GM12874 (cell line): ENCODE data around the gene BCKDHA.

Source experiments
- TF ChIP-seq, protein P1 (sequence below): IDR thresholded peaks from 2 replicates; pipeline ENCODE4 v1.5.1; 2011; ENCODE audit warnings: low read depth, mild to moderate bottlenecking, control low read depth, low read length, moderate library complexity; ENCODE audit not compliant: insufficient read depth

The BCKDHA gene

DNA sequence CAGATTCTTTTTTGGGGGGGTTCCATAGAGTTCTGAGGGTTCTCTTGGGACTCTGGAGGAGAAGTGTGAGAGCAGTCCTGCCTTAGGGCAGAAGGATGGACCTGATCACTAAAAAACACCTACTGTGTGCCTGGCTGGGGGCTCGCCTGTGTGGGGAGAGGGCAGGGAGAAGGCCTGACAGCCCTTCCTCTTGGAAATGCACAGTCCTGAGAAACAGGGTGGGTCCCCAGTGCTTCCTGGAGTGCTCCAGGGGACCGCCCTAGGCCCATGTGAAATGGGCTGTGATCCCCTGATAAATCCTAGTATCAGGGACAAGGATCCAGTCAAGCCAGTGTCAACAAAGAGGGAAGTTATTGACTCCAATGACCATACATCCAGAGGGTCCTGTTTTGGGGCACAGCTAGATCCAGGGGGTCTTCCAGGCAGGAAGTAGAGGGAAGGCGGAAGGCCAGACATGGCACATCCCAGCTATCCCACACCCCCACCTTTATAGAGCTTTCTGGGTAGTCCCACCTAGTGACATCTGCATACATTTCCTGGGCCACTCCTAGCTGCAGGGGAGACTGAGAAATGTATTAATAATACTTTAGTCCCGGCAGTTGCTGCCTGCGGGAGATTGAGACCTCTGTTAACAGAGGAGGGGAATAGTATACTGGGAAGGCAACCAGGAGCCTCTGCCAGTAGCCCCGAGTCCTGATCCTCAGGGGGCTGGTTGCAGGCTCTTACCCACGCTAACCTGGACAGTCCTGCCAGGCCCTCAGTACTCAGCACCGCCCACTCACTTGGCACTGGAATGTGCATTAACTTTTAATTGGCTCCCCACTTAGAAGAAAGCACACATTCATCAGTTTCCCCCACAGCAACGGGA lies 13.7 kb downstream of the BCKDHA start:
- TF ChIP-seq, protein P1, sequence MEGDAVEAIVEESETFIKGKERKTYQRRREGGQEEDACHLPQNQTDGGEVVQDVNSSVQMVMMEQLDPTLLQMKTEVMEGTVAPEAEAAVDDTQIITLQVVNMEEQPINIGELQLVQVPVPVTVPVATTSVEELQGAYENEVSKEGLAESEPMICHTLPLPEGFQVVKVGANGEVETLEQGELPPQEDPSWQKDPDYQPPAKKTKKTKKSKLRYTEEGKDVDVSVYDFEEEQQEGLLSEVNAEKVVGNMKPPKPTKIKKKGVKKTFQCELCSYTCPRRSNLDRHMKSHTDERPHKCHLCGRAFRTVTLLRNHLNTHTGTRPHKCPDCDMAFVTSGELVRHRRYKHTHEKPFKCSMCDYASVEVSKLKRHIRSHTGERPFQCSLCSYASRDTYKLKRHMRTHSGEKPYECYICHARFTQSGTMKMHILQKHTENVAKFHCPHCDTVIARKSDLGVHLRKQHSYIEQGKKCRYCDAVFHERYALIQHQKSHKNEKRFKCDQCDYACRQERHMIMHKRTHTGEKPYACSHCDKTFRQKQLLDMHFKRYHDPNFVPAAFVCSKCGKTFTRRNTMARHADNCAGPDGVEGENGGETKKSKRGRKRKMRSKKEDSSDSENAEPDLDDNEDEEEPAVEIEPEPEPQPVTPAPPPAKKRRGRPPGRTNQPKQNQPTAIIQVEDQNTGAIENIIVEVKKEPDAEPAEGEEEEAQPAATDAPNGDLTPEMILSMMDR: no peak

DNA sequence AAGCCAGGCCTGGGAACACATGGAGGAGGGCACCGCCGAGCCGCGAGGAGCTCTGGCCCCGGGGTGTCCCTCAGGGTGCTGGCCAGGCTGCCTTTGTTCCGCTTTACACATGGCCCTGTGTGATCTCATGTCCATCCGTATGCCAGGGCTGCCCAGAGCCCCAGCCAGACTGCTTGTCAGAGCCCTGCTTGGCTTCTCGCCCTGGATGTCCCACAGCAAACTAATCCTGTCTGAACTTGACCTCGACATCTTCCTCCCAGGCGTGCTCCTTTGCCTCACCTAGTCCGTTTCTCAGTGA lies 14.3 kb downstream of the BCKDHA start:
- TF ChIP-seq, protein P1: no peak

DNA sequence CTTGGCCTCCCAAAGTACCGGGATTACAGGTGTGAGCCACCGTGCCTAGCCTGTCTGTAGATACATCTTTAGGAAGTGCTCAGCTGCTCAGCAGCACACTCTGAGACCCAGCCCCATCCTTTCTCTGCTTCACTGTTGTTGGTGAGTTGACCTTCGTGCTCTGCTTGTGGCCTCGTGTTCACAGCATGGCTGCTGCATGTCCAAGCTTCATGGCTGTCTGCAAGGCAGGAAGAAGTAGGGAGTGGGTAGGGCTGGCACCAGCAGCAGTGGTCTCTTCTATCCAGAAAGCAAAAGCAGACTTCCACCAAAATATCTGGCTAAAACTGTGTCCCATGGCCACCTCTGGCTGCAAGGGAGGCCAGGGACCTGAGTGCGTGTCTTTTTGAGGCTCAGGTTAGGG lies 15.3 kb downstream of the BCKDHA start:
- TF ChIP-seq, protein P1: no peak

DNA sequence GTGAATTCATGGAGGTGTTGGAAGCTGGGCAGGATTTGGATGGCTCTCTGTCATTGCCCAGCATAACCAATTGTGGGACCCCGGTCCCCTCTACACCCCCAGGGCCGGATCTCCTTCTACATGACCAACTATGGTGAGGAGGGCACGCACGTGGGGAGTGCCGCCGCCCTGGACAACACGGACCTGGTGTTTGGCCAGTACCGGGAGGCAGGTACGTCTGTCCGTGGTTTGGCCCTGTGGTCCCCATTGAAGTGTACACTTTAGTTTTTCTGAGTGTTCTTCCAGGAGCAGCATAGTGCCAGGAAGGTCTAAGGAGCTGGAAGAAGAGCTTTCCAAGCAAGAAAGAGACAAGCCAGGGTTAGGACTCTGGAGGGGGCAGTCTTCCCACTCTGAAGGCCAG lies 16.3 kb downstream of the BCKDHA start:
- TF ChIP-seq, protein P1: no peak

DNA sequence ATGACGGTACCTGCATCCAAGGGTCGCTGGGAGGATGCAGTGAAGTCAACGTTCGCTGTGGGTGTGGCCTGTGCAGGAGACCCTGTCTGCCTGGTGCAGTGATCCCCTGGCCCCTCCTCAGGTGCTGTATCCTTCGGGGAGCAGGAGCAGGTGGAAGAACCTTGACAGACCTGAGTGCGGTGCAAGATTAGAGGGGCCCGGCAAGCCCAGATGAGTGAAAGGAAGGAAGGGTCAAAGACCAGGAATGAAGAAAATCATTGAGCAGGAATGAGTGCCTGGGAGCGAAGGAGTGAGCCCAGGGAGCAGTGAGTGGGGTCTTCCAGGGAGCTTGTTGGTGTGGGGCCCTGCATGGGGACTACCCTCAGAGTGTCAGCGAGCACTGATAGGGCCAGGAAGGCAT lies 16.8 kb downstream of the BCKDHA start:
- TF ChIP-seq, protein P1: no peak

DNA sequence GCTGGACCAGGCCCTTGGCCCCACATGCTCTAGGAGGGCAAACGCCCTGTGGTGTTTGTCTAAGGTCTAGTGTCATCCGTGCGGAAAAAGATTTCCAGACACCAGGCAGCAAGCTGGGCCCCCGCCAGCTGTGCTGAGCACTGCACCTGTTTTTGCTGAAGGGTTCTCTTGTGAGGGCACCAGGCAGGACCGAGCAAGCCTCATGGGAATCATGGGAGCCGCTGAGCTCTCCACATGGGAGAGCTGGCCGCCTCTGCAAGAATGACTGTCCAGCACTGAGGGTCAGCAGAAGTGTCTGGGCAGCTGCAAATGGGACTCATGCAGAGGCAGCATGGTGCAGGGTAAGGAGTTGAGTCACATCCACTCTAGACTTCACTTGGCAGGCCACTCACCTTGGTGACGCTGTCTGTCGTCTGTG lies 17.5 kb downstream of the BCKDHA start:
- TF ChIP-seq, protein P1: no peak

GRCh38 chr19:41416194-41416674 lies 18.6 kb downstream of the BCKDHA start:
- TF ChIP-seq, protein P1: no peak
